CD4-positive, CD25-positive, alpha-beta regulatory T cell (primary cell): ENCODE measurements around the gene MPP7. TPM values are rescaled to one million over a fixed set of nuclear protein-coding genes. Genes with fewer than 3 reads are reported as not detected.

Source experiments
- ATAC-seq, 2 donors: fragments of 150-1000 bp; cut with Tn5 transposase; one replicate each; pipeline ENCODE4 v1.10.0; 2021; ENCODE audit warnings: low read depth in 2 of 2, moderate number of reproducible peaks in 2 of 2, moderate library complexity in 1 of 2
- DNase-seq, 3 donors: peaks; one replicate each; pipeline versions ENCODE4 v3.0.0 to v3.0.0-alpha.2; 2012 to 2022; ENCODE audit warnings: mixed read lengths in 1 of 3
- H3K27ac ChIP-seq: one replicate; pipeline ENCODE4 v1.7.0; 2013; ENCODE audit warnings: mild to moderate bottlenecking, low read length; ENCODE audit not compliant: insufficient read depth, poor library complexity, severe bottlenecking
- H3K27me3 ChIP-seq: one replicate; pipeline ENCODE4 v1.7.0; 2013; ENCODE audit warnings: low read length; ENCODE audit not compliant: control insufficient read depth, insufficient read depth
- H3K36me3 ChIP-seq: one replicate; pipeline ENCODE4 v1.7.0; 2013; ENCODE audit warnings: mild to moderate bottlenecking, low read length, moderate library complexity; ENCODE audit not compliant: control insufficient read depth, insufficient read depth
- H3K4me1 ChIP-seq: 2 replicates; pipeline ENCODE4 v1.7.0; 2013; ENCODE audit warnings: mild to moderate bottlenecking, low read length; ENCODE audit not compliant: insufficient read depth, control insufficient read depth, poor library complexity, severe bottlenecking
- H3K4me3 ChIP-seq: one replicate; pipeline ENCODE4 v1.7.0; 2013; ENCODE audit warnings: low read depth, mild to moderate bottlenecking, low read length, moderate library complexity
- H3K9me3 ChIP-seq, 2 experiments: 1 replicate in 1 of 2; 2 replicates in 1 of 2; pipeline ENCODE4 v1.7.0; 2013; ENCODE audit warnings: low read length in 2 of 2, mild to moderate bottlenecking in 1 of 2, moderate library complexity in 1 of 2; ENCODE audit not compliant: control insufficient read depth in 2 of 2
- H3K27ac Mint-ChIP-seq, 3 donors: one replicate each; pipeline ENCODE4 v1.8.0; 2020 to 2022; ENCODE audit warnings: mild to moderate bottlenecking in 3 of 3, mixed read lengths in 3 of 3, moderate library complexity in 2 of 3
- H3K27me3 Mint-ChIP-seq: one replicate; pipeline ENCODE4 v1.8.0; 2022; ENCODE audit warnings: mild to moderate bottlenecking, mixed read lengths
- H3K36me3 Mint-ChIP-seq: one replicate; pipeline ENCODE4 v1.8.0; 2020; ENCODE audit warnings: mixed read lengths
- H3K4me1 Mint-ChIP-seq, 4 donors: one replicate each; pipeline ENCODE4 v1.8.0; 2020 to 2022; ENCODE audit warnings: mixed read lengths in 4 of 4, mild to moderate bottlenecking in 1 of 4
- H3K4me3 Mint-ChIP-seq, 4 donors: one replicate each; pipeline ENCODE4 v1.8.0; 2020 to 2022; ENCODE audit warnings: mild to moderate bottlenecking in 4 of 4, mixed read lengths in 4 of 4, moderate library complexity in 3 of 4
- H3K9me3 Mint-ChIP-seq, 7 donors: one replicate each; pipeline ENCODE4 v1.8.0; 2020 to 2022; ENCODE audit warnings: mixed read lengths in 7 of 7, mild to moderate bottlenecking in 3 of 7, moderate library complexity in 2 of 7
- polyA plus RNA-seq, 4 donors: library from polyadenylated mRNA; unstranded; fragments of 300-500 nt; fragmentation: Illumina TruSeq; gene quantifications; one replicate each; pipeline ENCODE4 v1.2.3, GENCODE V29; 2021
- total RNA-seq: library from RNA; stranded (reverse); gene quantifications from one replicate; pipeline ENCODE4 v1.2.3, GENCODE V29; 2022

The MPP7 gene
- total and polyA plus RNA-seq, 5 donors from 2014 or later: 6.8 to 14.3 (median 12.9) TPM

DNA sequence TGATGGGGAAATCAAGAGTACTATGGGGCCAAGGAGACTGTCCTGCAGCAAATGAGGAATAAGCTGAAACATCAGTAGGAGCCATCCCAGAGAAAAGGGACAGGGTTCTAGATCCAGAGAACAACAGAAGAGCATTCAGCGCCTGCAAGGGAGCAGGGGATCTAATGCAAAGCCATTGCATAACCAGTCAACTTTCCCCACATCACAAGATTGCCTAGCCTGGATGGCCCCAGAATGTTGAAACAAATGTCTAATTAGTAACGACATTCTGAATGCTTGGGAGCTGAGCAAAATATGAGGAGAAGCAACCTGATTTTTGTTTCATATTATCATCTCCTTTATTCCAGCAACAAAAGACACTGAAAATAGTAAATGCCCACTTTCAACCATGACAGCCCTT lies 2.7 kb upstream of the MPP7 start:
- ATAC-seq: no peak
- H3K27ac ChIP-seq: no peak overlapping the region
- peak overlapping the region in 1 of 4 donors; percentile 37 for H3K4me3 Mint-ChIP-seq
- peaks cover 11% of the 10 kb centered on the region for H3K27me3 ChIP-seq
- no peaks in the 10 kb centered on the region for H3K9me3 ChIP-seq
- H3K27me3 Mint-ChIP-seq: peaks cover 44% of the 10 kb centered on the region
- peaks cover 18% of the 10 kb centered on the region for H3K4me1 ChIP-seq
- peaks cover 0 to 47% (median 20%) of the 10 kb centered on the region in 4 donors for H3K4me1 Mint-ChIP-seq
- no peak overlapping the region for H3K4me3 ChIP-seq
- H3K9me3 Mint-ChIP-seq: peaks cover 0 to 2% (median 0%) of the 10 kb centered on the region in 7 donors
- H3K36me3 ChIP-seq: no peaks in the 10 kb centered on the region
- peaks cover 4% of the 10 kb centered on the region for H3K36me3 Mint-ChIP-seq
- H3K27ac Mint-ChIP-seq: no peak overlapping the region
- DNase-seq: no peak

DNA sequence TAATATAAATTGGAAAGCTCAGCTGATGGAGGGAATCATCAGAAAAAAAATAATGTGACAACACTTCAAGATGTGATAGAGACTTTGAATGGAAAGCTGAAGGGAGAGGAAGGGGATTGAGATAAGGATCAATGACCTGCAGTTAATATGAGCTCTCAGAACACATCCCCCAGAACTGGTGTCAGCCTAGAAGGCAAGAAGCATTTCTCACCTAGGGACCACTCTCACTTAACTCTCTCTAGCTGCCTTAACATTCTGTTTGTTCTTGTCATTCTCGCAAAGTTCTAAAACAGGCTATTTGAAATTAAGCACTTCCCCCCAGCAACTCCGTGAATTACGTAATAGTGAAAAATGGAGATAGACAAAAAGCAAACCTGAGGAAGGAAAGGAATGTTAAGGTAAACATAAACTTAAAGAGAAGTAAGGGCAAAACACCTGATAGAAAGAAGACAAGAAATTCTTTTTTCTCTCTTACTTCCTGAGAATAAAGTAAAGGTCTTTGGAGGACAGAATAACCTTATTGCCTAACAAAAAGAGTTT lies 1.2 kb upstream of the MPP7 start:
- peaks cover 0 to 2% (median 0%) of the 10 kb centered on the region in 7 donors for H3K9me3 Mint-ChIP-seq
- H3K27ac Mint-ChIP-seq: peak overlapping the region in 2 of 3 donors; percentile 95 to 97
- Histone ChIP-seq H3K4me1 (peaks cover 18% of the 10 kb centered on the region), H3K9me3 (no peaks in the 10 kb centered on the region), H3K36me3 (no peaks in the 10 kb centered on the region), H3K4me3 (peak overlapping the region; percentile 93), H3K27me3 (peaks cover 11% of the 10 kb centered on the region), H3K27ac (no peak overlapping the region)
- ATAC-seq (no peak), DNase-seq (no peak)
- H3K4me3 Mint-ChIP-seq: peak overlapping the region; percentile 91 to 97 (median 94)
- no peaks in the 10 kb centered on the region for H3K36me3 Mint-ChIP-seq
- H3K27me3 Mint-ChIP-seq: peaks cover 41% of the 10 kb centered on the region
- H3K4me1 Mint-ChIP-seq: peaks cover 0 to 56% (median 29%) of the 10 kb centered on the region in 4 donors

DNA sequence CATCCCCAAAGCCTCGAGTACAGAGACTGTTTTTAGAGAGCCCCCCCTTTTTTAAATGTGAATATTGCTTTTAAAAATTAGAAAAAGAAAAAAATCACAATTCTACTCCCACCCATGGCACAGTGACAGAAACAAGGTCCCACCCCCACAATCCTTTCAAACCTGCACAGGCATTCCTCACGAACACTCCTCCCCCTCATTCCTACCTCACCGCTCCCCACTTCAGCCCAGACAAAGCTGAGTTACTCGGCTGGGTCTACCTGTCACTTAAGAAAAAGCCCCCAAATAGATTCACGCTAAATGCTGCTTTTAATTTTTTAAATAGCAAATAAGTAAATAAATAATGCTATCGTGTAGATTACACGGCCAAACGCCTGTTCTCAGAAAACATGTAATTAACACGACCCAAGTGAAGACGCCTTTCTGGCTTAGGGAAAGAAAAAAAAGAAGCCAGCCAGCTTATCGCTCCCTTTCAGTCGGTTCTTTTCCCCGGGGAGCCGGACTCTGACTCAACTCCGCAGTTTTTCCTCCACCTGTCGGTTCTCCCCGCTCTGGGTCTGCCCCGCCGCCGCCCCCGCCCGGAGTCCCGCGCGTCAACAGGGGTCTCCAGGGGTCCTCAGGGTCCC lies 739 bp downstream of the MPP7 start:
- Mint-ChIP-seq H3K4me3 (peak overlapping the region; percentile 57 to 87 (median 83)), H3K4me1 (peaks cover 0 to 61% (median 31%) of the 10 kb centered on the region in 4 donors), H3K36me3 (no peaks in the 10 kb centered on the region), H3K27me3 (peaks cover 36% of the 10 kb centered on the region), H3K9me3 (no peaks in the 10 kb centered on the region), H3K27ac (peak overlapping the region; percentile 5 to 90 (median 53))
- Histone ChIP-seq H3K9me3 (no peaks in the 10 kb centered on the region), H3K27ac (peak overlapping the region; percentile 80), H3K4me1 (peaks cover 18% of the 10 kb centered on the region), H3K27me3 (peaks cover 11% of the 10 kb centered on the region), H3K36me3 (no peaks in the 10 kb centered on the region), H3K4me3 (peak overlapping the region; percentile 79)
- ATAC-seq: no peak
- no peak for DNase-seq

DNA sequence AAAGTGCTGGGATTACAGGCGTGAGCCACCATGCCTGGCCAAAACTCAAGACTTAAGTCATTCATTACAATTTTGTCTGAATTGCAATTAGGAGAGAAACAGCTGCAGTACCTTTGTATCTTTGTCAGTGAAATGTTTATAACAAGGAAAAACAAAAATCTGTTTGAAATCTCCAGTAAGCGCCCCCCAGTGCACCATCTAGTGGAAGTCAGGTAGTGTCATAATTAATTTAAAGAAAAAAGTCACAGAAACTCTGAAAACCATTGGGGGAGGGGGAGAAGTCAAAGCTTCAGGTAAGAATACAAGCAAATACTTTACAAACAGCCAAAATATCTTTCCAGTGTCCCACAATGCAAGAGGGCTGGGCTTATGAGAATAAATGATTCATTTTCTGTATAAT lies 2.8 kb downstream of the MPP7 start:
- no peaks in the 10 kb centered on the region for H3K9me3 ChIP-seq
- Mint-ChIP-seq H3K4me3 (peak overlapping the region; percentile 16 to 84 (median 42)), H3K27ac (peak overlapping the region in 2 of 3 donors; percentile 26 to 39), H3K36me3 (no peaks in the 10 kb centered on the region), H3K4me1 (peaks cover 5 to 75% (median 43%) of the 10 kb centered on the region in 4 donors), H3K27me3 (peaks cover 20% of the 10 kb centered on the region), H3K9me3 (no peaks in the 10 kb centered on the region)
- H3K27ac ChIP-seq: no peak overlapping the region
- H3K4me1 ChIP-seq: peaks cover 21% of the 10 kb centered on the region
- H3K36me3 ChIP-seq: no peaks in the 10 kb centered on the region
- no peak for ATAC-seq
- peak in 2 of 3 donors; percentile 47 to 54 for DNase-seq
- peaks cover 8% of the 10 kb centered on the region for H3K27me3 ChIP-seq
- H3K4me3 ChIP-seq: no peak overlapping the region

DNA sequence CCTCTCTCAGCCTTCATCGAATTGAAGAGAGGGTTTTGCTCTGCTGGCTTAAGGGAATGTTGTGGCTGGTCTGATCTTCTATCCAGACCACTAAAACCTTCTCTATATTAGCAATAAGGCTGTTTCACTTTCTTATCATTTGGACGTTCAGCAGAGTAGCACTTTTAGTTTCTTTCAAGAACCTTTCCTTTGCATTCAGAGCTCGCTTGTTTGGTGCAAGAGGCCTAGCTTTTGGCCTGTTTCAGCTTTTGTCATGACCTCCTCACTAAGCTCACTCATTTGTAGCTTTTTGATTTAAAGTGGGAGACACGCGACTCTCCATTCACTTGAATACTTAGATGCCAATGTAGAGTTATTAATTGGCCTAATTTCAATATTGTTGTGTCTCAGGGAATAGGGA lies 3.9 kb downstream of the MPP7 start:
- ATAC-seq: no peak
- H3K36me3 Mint-ChIP-seq: no peaks in the 10 kb centered on the region
- H3K27ac Mint-ChIP-seq: peak overlapping the region; percentile 27 to 63 (median 48)
- Histone ChIP-seq H3K36me3 (no peaks in the 10 kb centered on the region), H3K4me1 (peaks cover 20% of the 10 kb centered on the region), H3K9me3 (no peaks in the 10 kb centered on the region), H3K27ac (no peak overlapping the region), H3K27me3 (no peaks in the 10 kb centered on the region), H3K4me3 (peak overlapping the region; percentile 8)
- no peaks in the 10 kb centered on the region for H3K9me3 Mint-ChIP-seq
- H3K4me3 Mint-ChIP-seq: peak overlapping the region; percentile 0 to 61 (median 24)
- peak in 1 of 3 donors; percentile 18 for DNase-seq
- H3K27me3 Mint-ChIP-seq: peaks cover 9% of the 10 kb centered on the region
- peaks cover 5 to 76% (median 41%) of the 10 kb centered on the region in 4 donors for H3K4me1 Mint-ChIP-seq

DNA sequence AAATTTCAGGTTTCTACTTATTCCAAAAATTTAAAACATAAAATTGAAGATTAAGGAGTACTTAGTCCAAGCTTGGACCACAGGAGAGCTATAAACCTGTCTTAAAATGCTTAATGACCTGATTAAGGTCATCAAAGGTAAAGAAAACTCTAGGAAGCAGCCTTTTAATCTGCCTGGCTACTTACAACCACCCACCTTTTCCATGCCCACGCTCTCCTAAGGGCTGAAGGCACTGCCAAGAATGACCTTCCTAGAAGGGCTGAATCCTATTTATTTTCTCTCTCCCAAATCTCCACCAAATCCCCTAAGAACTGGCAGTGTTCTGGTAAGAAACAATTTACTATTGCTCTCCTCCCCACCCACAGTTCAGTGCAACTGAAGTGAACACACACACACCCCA lies 6.8 kb downstream of the MPP7 start:
- Mint-ChIP-seq H3K4me1 (peaks cover 5 to 72% (median 35%) of the 10 kb centered on the region in 4 donors), H3K9me3 (no peaks in the 10 kb centered on the region), H3K4me3 (no peak overlapping the region), H3K27ac (peak overlapping the region; percentile 12 to 66 (median 64)), H3K27me3 (no peaks in the 10 kb centered on the region), H3K36me3 (peaks cover 5% of the 10 kb centered on the region)
- no peak overlapping the region for H3K27ac ChIP-seq
- no peaks in the 10 kb centered on the region for H3K9me3 ChIP-seq
- no peaks in the 10 kb centered on the region for H3K27me3 ChIP-seq
- H3K4me1 ChIP-seq: peaks cover 3% of the 10 kb centered on the region
- DNase-seq (no peak), ATAC-seq (no peak)
- no peak overlapping the region for H3K4me3 ChIP-seq
- H3K36me3 ChIP-seq: no peaks in the 10 kb centered on the region

DNA sequence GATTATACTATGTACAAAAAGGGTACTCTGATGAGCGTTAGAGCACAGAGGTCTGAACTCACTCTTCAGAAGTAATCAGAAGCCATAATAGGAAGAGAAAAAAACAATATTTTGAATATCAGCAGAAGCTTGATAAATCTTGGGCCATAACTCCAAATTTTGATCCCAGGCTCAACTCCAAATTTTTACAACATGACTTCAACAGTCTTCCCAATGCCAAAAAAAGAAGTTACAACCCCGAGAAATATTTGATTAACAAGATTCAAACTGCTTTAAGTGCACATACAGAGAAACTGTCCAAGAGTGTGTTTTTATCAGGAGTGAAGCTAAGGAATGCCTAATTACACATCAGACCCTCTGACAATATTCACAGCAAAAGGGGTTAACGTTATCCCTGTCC lies 7.5 kb downstream of the MPP7 start:
- H3K27me3 Mint-ChIP-seq: no peaks in the 10 kb centered on the region
- H3K27me3 ChIP-seq: no peaks in the 10 kb centered on the region
- peaks cover 5 to 71% (median 34%) of the 10 kb centered on the region in 4 donors for H3K4me1 Mint-ChIP-seq
- H3K36me3 ChIP-seq: no peaks in the 10 kb centered on the region
- no peak overlapping the region for H3K4me3 Mint-ChIP-seq
- H3K27ac Mint-ChIP-seq: peak overlapping the region in 2 of 3 donors; percentile 12 to 64
- H3K9me3 Mint-ChIP-seq: no peaks in the 10 kb centered on the region
- ATAC-seq: no peak
- no peaks in the 10 kb centered on the region for H3K9me3 ChIP-seq
- H3K36me3 Mint-ChIP-seq: peaks cover 5% of the 10 kb centered on the region
- no peak overlapping the region for H3K4me3 ChIP-seq
- H3K27ac ChIP-seq: no peak overlapping the region
- no peak for DNase-seq
- H3K4me1 ChIP-seq: peaks cover 3% of the 10 kb centered on the region

DNA sequence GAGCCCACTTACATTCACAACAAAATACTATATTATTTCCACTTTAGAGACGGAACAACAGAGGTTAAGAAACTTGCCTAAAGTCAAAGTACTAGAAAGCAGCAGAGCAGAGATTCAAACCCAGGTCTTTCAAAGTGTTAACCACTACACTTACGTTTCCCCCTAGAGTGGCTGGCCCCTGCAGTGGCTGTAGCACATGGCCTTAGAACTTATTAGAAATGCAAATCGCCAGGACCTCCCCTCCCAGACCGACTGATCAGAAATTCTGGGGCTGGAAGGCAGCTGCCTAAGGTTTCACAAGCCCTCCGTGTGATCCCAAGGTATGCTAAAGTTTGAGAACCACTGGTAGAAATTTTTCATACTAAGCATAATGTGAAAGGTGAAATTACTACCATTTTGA lies 8.1 kb downstream of the MPP7 start:
- peaks cover 5 to 65% (median 30%) of the 10 kb centered on the region in 4 donors for H3K4me1 Mint-ChIP-seq
- H3K27ac Mint-ChIP-seq: peak overlapping the region in 1 of 3 donors; percentile 4

More for the DNA sequence above, 8.1 kb downstream of the MPP7 start:
- peaks cover 3% of the 10 kb centered on the region for H3K4me1 ChIP-seq
- no peaks in the 10 kb centered on the region for H3K27me3 Mint-ChIP-seq
- no peaks in the 10 kb centered on the region for H3K9me3 Mint-ChIP-seq
- H3K27me3 ChIP-seq: no peaks in the 10 kb centered on the region
- ATAC-seq: no peak
- no peak overlapping the region for H3K4me3 ChIP-seq
- no peak overlapping the region for H3K4me3 Mint-ChIP-seq
- H3K36me3 ChIP-seq: no peaks in the 10 kb centered on the region
- H3K27ac ChIP-seq: no peak overlapping the region
- no peak for DNase-seq
- H3K36me3 Mint-ChIP-seq: peaks cover 5% of the 10 kb centered on the region
- H3K9me3 ChIP-seq: no peaks in the 10 kb centered on the region
